Nephron (organoid): ENCODE data around the gene CMYA5.

Experiments
- H3K27ac Mint-ChIP-seq, 3 experiments: 2 replicates each; pipeline ENCODE4 v1.8.0; 2020; ENCODE audit warnings: mixed read lengths in 3 of 3, mild to moderate bottlenecking in 2 of 3, moderate library complexity in 1 of 3
- H3K27me3 Mint-ChIP-seq: 2 replicates; pipeline ENCODE4 v1.8.0; 2021; ENCODE audit warnings: low read depth, mild to moderate bottlenecking, moderate library complexity, mixed read lengths
- H3K36me3 Mint-ChIP-seq: 2 replicates; pipeline ENCODE4 v1.8.0; 2020; ENCODE audit warnings: low read depth, mixed read lengths
- H3K4me1 Mint-ChIP-seq: 2 replicates; pipeline ENCODE4 v1.8.0; 2020; ENCODE audit warnings: mixed read lengths
- H3K4me3 Mint-ChIP-seq, 3 experiments: 2 replicates each; pipeline ENCODE4 v1.8.0; 2020; ENCODE audit warnings: mild to moderate bottlenecking in 3 of 3, mixed read lengths in 3 of 3, moderate library complexity in 2 of 3
- H3K9me3 Mint-ChIP-seq: 2 replicates; pipeline ENCODE4 v1.8.0; 2020; ENCODE audit warnings: mixed read lengths
- TF ChIP-seq, protein P1 (sequence below), 3 experiments: fragments of 200-600 bp; sonication (generic); IDR thresholded peaks; one replicate each; pipeline ENCODE4 v1.5.0; 2021; ENCODE audit warnings: antibody characterized with exemption in 3 of 3; ENCODE audit not compliant: unreplicated experiment in 3 of 3

The CMYA5 gene

DNA sequence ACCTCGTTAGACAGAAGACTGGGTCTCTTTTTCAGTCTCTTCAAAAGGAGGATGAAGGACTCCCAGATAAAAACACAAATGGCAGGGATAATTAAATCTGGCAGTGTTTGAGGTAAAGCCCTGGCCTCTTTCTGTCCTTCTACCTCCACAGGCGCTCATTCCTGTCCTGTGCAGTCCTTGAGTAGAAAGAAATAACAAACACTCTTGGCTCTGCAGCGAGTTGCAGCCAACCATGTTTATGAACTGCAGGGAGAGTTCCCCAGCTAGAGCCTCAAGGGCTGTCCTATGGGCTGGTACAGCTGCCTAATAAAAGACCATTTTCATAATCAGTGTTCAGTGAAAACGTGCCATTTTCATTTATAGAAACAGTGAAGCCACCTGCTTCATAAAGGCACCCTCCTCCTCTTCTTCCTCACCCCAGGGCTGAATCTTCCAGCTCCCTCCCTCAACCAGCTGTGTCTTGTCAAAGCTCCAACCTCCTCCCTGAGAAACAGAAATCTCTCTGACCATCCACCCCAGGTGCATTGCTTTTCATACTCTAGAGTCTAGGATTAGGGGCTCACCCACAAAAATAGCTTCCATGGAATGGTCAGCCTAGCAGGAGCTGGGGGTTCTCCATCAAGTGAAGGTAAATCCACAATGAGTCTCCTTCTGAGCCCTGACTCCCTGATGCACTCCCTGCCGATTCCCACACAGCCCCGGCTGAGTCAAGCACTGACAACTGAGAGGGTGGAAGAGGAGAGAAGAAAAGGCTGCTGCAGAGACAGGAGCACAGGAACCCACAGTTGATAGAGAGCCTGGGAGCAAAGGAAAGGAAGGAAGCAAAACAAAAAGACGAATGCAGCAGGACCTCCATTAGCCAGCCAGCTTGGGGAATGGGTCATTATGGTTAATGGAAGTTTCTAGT is 150.7 kb downstream of the CMYA5 start:
- Mint-ChIP-seq H3K36me3 (no peaks in the 10 kb centered on the region), H3K4me3 (peak overlapping the region; percentile 7 to 29 (median 12)), H3K27ac (peak overlapping the region; percentile 68 to 94 (median 73)), H3K27me3 (peaks cover 52% of the 10 kb centered on the region), H3K4me1 (peaks cover 34% of the 10 kb centered on the region), H3K9me3 (no peaks in the 10 kb centered on the region)
- TF ChIP-seq, protein P1, sequence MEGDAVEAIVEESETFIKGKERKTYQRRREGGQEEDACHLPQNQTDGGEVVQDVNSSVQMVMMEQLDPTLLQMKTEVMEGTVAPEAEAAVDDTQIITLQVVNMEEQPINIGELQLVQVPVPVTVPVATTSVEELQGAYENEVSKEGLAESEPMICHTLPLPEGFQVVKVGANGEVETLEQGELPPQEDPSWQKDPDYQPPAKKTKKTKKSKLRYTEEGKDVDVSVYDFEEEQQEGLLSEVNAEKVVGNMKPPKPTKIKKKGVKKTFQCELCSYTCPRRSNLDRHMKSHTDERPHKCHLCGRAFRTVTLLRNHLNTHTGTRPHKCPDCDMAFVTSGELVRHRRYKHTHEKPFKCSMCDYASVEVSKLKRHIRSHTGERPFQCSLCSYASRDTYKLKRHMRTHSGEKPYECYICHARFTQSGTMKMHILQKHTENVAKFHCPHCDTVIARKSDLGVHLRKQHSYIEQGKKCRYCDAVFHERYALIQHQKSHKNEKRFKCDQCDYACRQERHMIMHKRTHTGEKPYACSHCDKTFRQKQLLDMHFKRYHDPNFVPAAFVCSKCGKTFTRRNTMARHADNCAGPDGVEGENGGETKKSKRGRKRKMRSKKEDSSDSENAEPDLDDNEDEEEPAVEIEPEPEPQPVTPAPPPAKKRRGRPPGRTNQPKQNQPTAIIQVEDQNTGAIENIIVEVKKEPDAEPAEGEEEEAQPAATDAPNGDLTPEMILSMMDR (IDR thresholded peaks at IDR 0.05; ENCODE audit: unreplicated experiment in 3 of 3) = no peak

DNA sequence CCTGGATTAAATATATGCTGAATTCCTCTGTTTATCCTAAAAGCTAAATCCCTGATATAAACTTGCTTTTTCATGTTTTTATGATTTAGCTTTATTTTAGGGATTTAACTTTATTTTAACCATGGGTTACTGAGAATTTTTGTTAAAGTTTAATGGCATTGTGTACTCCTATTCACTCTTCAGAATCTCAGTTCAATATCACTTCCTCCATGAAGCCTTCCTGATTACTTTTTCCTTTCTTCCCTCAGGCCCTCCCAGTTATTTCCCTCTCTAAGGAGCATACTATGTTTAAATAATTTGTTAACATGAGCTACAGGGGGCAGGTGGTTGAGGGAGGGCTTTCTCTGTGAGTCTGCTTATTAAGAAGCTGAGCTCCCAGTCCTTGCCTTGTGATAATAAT is 151.5 kb downstream of the CMYA5 start:
- Mint-ChIP-seq H3K36me3 (no peaks in the 10 kb centered on the region), H3K4me3 (peak overlapping the region in 1 of 3 experiments; percentile 47), H3K27me3 (peaks cover 56% of the 10 kb centered on the region), H3K4me1 (peaks cover 34% of the 10 kb centered on the region), H3K9me3 (no peaks in the 10 kb centered on the region), H3K27ac (peak overlapping the region; percentile 68 to 94 (median 88))
- TF ChIP-seq, protein P1 (IDR thresholded peaks at IDR 0.05; ENCODE audit: unreplicated experiment in 3 of 3) = no peak

DNA sequence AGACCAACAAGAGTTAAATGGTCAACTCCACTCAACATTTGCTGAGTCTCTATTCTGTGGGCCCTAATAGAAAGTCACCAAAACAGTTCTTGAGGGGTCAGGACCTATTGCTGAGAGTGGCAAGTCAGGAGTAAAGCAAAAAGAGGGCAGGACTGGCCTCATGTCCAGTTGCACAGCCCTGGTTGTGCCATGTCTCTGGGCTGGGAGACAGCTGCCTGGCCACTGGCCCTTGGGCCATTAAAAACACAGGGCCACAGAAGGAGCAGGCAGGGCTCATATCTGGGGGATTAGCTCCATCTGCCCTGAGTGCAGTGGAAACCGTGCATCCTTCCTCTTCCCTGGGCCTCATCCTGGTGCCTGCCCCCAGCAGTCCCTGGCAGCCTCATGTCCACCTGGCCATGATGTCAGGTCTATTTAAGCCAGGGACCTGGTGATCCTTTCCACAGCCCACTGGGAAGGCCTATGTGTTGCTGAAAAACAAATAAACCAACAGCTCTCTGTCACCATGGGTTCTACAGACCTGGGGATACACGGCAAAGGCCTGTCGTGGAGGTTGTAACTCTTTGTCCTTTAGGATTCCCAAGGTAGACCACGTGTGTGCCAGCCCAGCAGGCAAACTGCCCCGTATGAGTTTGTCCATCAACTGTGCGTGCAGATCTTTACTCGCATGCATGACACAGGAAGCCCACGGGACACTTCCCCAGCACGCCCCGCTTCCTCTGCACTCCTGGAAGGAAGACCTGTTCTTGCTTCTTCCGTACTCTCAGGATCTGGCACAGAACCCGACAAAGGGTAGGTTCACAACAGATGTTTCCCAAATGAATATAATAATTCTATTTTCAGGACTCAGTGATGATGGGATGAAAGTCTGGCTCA is 152.6 kb downstream of the CMYA5 start:
- H3K36me3 Mint-ChIP-seq = no peaks in the 10 kb centered on the region
- H3K9me3 Mint-ChIP-seq = no peaks in the 10 kb centered on the region
- no peak overlapping the region for H3K4me3 Mint-ChIP-seq
- TF ChIP-seq, protein P1 (IDR thresholded peaks at IDR 0.05; ENCODE audit: unreplicated experiment in 3 of 3) = no peak
- H3K4me1 Mint-ChIP-seq = peaks cover 33% of the 10 kb centered on the region
- H3K27ac Mint-ChIP-seq = peak overlapping the region; percentile 68 to 94 (median 88)
- peaks cover 47% of the 10 kb centered on the region for H3K27me3 Mint-ChIP-seq

DNA sequence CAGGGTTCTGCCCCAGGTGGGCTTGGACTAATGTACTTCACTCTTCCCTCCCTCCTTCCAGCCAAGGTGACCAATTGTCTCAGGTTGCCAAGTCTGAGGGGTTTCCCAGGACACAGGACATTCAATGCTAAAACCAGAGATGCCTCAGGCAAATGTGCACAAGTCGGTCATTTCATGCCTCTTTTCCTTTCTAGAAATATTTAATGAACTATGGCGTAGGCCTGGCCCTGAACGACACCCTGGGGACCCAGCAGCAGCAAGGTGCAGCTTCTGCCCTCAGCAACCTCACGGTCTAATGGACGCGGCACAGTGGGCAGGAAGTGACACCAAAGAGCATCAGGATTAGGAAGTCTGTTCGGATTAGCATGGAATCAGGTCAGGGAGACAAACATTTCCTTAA is 153.4 kb downstream of the CMYA5 start:
- Mint-ChIP-seq H3K27me3 (peaks cover 47% of the 10 kb centered on the region), H3K4me3 (no peak overlapping the region), H3K27ac (peak overlapping the region; percentile 22 to 94 (median 71)), H3K4me1 (peaks cover 31% of the 10 kb centered on the region), H3K9me3 (no peaks in the 10 kb centered on the region), H3K36me3 (no peaks in the 10 kb centered on the region)
- TF ChIP-seq, protein P1 (IDR thresholded peaks at IDR 0.05; ENCODE audit: unreplicated experiment in 3 of 3) = no peak

DNA sequence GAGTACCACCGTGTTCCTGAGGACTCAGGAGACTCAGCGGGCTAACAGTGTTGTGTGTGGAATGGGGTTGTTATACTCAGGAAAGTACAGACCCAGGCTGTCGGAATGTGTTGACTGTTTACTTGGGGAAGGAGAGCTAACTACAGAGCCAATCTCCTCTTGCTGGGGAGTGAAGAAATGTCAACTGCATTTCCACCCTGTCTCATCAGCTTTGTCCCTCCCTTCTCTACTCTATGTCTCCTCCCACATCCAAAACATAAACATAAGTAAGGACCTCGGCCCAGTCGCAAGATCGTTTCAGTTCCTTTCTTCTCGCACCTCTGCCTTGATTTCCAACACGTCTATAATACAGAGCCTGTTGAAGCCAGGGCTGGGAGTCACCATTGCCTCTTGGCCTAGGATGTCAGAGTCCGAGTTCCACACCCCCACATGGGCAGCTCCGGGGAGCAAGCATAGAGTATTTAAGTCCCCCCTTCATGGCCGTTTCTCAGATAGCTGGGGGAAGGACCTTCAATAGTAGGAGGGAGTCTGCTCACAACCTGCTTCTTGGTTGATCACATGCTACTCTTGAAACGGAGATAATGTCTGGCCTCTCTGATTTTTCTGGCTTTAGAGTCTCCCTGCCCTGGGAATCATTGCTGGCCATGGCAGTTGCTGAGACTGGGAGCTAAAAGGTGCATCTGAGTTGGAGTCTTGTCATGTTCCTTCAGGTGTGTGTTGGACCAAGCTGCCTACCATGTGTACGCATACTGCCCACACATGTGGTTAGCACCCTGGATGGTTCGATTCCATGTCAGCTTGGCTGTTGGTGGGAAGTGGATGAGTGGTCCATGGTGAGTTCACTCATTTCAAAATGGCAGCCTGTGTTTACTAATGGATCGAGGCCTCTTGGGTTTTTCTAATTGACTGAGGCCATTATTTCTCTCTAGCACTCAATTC is 154.1 kb downstream of the CMYA5 start:
- H3K27ac Mint-ChIP-seq = peak overlapping the region; percentile 22 to 94 (median 71)
- H3K4me1 Mint-ChIP-seq = peaks cover 24% of the 10 kb centered on the region
- no peaks in the 10 kb centered on the region for H3K9me3 Mint-ChIP-seq
- no peak overlapping the region for H3K4me3 Mint-ChIP-seq
- H3K27me3 Mint-ChIP-seq = peaks cover 52% of the 10 kb centered on the region
- TF ChIP-seq, protein P1 (IDR thresholded peaks at IDR 0.05; ENCODE audit: unreplicated experiment in 3 of 3) = no peak
- H3K36me3 Mint-ChIP-seq = no peaks in the 10 kb centered on the region
